Tibial artery (tissue), 4 donors: ENCODE data around the gene ZNF32.

Source experiments
- DNase-seq, 2 donors: peaks; one replicate each; pipeline ENCODE4 v3.0.0-alpha.2; 2019
- H3K27ac ChIP-seq, 2 donors: fragments of 200-600 bp; sonication (generic) in 1 of 2; 1 replicate in 1 of 2; 2 replicates in 1 of 2; pipeline ENCODE4 v1.5.1; 2018 to 2019; ENCODE audit warnings: mild to moderate bottlenecking in 1 of 2
- H3K27me3 ChIP-seq, 2 donors: fragments of 200-600 bp; sonication (generic) in 1 of 2; one replicate each; pipeline versions ENCODE4 v1.5.1 to v1.6.0; 2016 to 2019
- H3K36me3 ChIP-seq, 3 donors: fragments of 200-600 bp; sonication (generic) in 2 of 3; one replicate each; pipeline ENCODE4 v1.5.1; 2016 to 2019; ENCODE audit warnings: mild to moderate bottlenecking in 2 of 3
- H3K4me1 ChIP-seq, 4 donors: fragments of 200-600 bp; sonication (generic) in 2 of 4; 1 replicate in 3 of 4; 2 replicates in 1 of 4; pipeline ENCODE4 v1.5.1; 2016 to 2019
- H3K4me3 ChIP-seq, 2 donors: fragments of 200-600 bp; sonication (generic) in 1 of 2; 1 replicate in 1 of 2; 2 replicates in 1 of 2; pipeline ENCODE4 v1.5.1; 2018 to 2019; ENCODE audit warnings: mild to moderate bottlenecking in 2 of 2
- H3K9me3 ChIP-seq, 3 donors: fragments of 200-600 bp; sonication (generic) in 1 of 3; one replicate each; pipeline ENCODE4 v1.5.1; 2016 to 2019
- CTCF ChIP-seq, 2 experiments: fragments of 200-600 bp in 1 of 2; fragments of 450-650 bp in 1 of 2; IDR thresholded peaks; one replicate each; pipeline ENCODE4 v1.5.1; 2017 to 2019; ENCODE audit warnings: antibody characterized with exemption in 2 of 2, mild to moderate bottlenecking in 1 of 2, moderate library complexity in 1 of 2
- intact Hi-C: fragments of 100-400 bp; cut with DNase I; formaldehyde crosslinking; loops from one replicate; pipeline ENCODE4 v1.15.0; 2023; ENCODE audit warnings: low total_unique reads

ZNF32 gene

GRCh38 chr10:43680035-43680434 is 31.4 kb upstream of the ZNF32 start:
- Histone ChIP-seq H3K4me1 (peaks cover 0 to 8% (median 3%) of the 10 kb centered on the region in 4 donors), H3K27ac (no peak overlapping the region), H3K27me3 (no peaks in the 10 kb centered on the region), H3K4me3 (no peak overlapping the region), H3K9me3 (no peaks in the 10 kb centered on the region), H3K36me3 (no peaks in the 10 kb centered on the region)
- no peak for DNase-seq
- intact Hi-C loops, result no loop called here
- TF ChIP-seq CTCF (IDR thresholded peaks at IDR 0.05), result no peak

GRCh38 chr10:43679509-43679908 is 30.8 kb upstream of the ZNF32 start:
- H3K4me3 ChIP-seq, result no peak overlapping the region
- no peak overlapping the region for H3K27ac ChIP-seq
- H3K27me3 ChIP-seq, result no peaks in the 10 kb centered on the region
- intact Hi-C loops, result no loop called here
- H3K4me1 ChIP-seq, result peaks cover 0 to 8% (median 3%) of the 10 kb centered on the region in 4 donors
- peak; percentile 51 to 84 for DNase-seq
- no peak for TF ChIP-seq CTCF (IDR thresholded peaks at IDR 0.05)
- no peaks in the 10 kb centered on the region for H3K9me3 ChIP-seq
- H3K36me3 ChIP-seq, result no peaks in the 10 kb centered on the region

- intact Hi-C loops, result no loop called here
- Histone ChIP-seq H3K9me3 (no peaks in the 10 kb centered on the region), H3K4me1 (peaks cover 0 to 8% (median 3%) of the 10 kb centered on the region in 4 donors), H3K4me3 (no peak overlapping the region), H3K36me3 (no peaks in the 10 kb centered on the region), H3K27me3 (no peaks in the 10 kb centered on the region), H3K27ac (no peak overlapping the region)
- no peak for DNase-seq
- TF ChIP-seq CTCF (IDR thresholded peaks at IDR 0.05), result no peak
Observed at GRCh38 chr10:43678654-43679053, 30.0 kb upstream of the ZNF32 start.

GRCh38 chr10:43676901-43677300 is 28.2 kb upstream of the ZNF32 start:
- Histone ChIP-seq H3K27ac (no peak overlapping the region), H3K4me3 (no peak overlapping the region), H3K36me3 (no peaks in the 10 kb centered on the region), H3K4me1 (peaks cover 0 to 9% (median 3%) of the 10 kb centered on the region in 4 donors), H3K9me3 (no peaks in the 10 kb centered on the region), H3K27me3 (no peaks in the 10 kb centered on the region)
- DNase-seq, result no peak
- intact Hi-C loops, result no loop called here
- TF ChIP-seq CTCF (IDR thresholded peaks at IDR 0.05), result no peak

- H3K27me3 ChIP-seq, result peaks cover 0 to under 1% of the 10 kb centered on the region in 2 donors
- H3K27ac ChIP-seq, result no peak overlapping the region
- H3K4me3 ChIP-seq, result no peak overlapping the region
- no peaks in the 10 kb centered on the region for H3K9me3 ChIP-seq
- no peak for DNase-seq
- no peaks in the 10 kb centered on the region for H3K36me3 ChIP-seq
- no peak for TF ChIP-seq CTCF (IDR thresholded peaks at IDR 0.05)
- intact Hi-C loops, result no loop called here
- peaks cover 0 to 12% (median 4%) of the 10 kb centered on the region in 4 donors for H3K4me1 ChIP-seq
Observed at GRCh38 chr10:43676331-43676730, 27.6 kb upstream of the ZNF32 start.
